BE2C (cell line): Measurements from ENCODE around the gene CBFA2T3.

ENCODE experiments used
- DNase-seq: peaks from one replicate; pipeline ENCODE4 v3.0.0-alpha.2; 2020
- H3K27me3 ChIP-seq: fragments of 250-450 bp; sonication (Bioruptor Pico); 2 replicates; pipeline ENCODE4 v1.5.1; 2020; ENCODE audit warnings: mild to moderate bottlenecking
- H3K36me3 ChIP-seq: fragments of 250-450 bp; sonication (Bioruptor Pico); 2 replicates; pipeline ENCODE4 v1.5.1; 2020; ENCODE audit warnings: mild to moderate bottlenecking
- H3K4me1 ChIP-seq: fragments of 250-450 bp; sonication (Bioruptor Pico); 2 replicates; pipeline ENCODE4 v1.5.1; 2020
- H3K4me3 ChIP-seq: 2 replicates; pipeline ENCODE4 v1.5.1; 2011; ENCODE audit warnings: low read depth, low read length
- H3K9me3 ChIP-seq: fragments of 250-450 bp; sonication (Bioruptor Pico); 2 replicates; pipeline ENCODE4 v1.5.1; 2020
- CTCF ChIP-seq: IDR thresholded peaks from 2 replicates; pipeline ENCODE4 v1.5.1; 2012; ENCODE audit warnings: mild to moderate bottlenecking, low read depth, low read length

CBFA2T3 gene

GRCh38 chr16:88974916-88975215, 2.1 kb downstream of the CBFA2T3 start:
- DNase-seq = no peak
- no peak overlapping the region for H3K4me3 ChIP-seq
- no peaks in the 10 kb centered on the region for H3K9me3 ChIP-seq
- peaks cover 47% of the 10 kb centered on the region for H3K27me3 ChIP-seq
- H3K36me3 ChIP-seq = no peaks in the 10 kb centered on the region
- TF ChIP-seq CTCF = no peak
- no peaks in the 10 kb centered on the region for H3K4me1 ChIP-seq

GRCh38 chr16:88974080-88974915, 2.7 kb downstream of the CBFA2T3 start:
- H3K9me3 ChIP-seq = no peaks in the 10 kb centered on the region
- peaks cover 53% of the 10 kb centered on the region for H3K27me3 ChIP-seq
- H3K4me1 ChIP-seq = no peaks in the 10 kb centered on the region
- no peaks in the 10 kb centered on the region for H3K36me3 ChIP-seq
- H3K4me3 ChIP-seq = no peak overlapping the region
- no peak for DNase-seq
- TF ChIP-seq CTCF = no peak

- Histone ChIP-seq H3K4me3 (no peak overlapping the region), H3K27me3 (peaks cover 55% of the 10 kb centered on the region), H3K36me3 (no peaks in the 10 kb centered on the region), H3K4me1 (no peaks in the 10 kb centered on the region), H3K9me3 (no peaks in the 10 kb centered on the region)
- DNase-seq = no peak
- TF ChIP-seq CTCF = no peak
Observed at GRCh38 chr16:88973415-88974050, 3.5 kb downstream of the CBFA2T3 start.

GRCh38 chr16:88973007-88973410, 4.0 kb downstream of the CBFA2T3 start:
- Histone ChIP-seq H3K4me1 (no peaks in the 10 kb centered on the region), H3K4me3 (no peak overlapping the region), H3K9me3 (no peaks in the 10 kb centered on the region), H3K36me3 (no peaks in the 10 kb centered on the region), H3K27me3 (peaks cover 59% of the 10 kb centered on the region)
- peak; percentile 39 for DNase-seq
- TF ChIP-seq CTCF = no peak

GRCh38 chr16:88972349-88972748, 4.7 kb downstream of the CBFA2T3 start:
- no peaks in the 10 kb centered on the region for H3K9me3 ChIP-seq
- H3K4me3 ChIP-seq = no peak overlapping the region
- H3K4me1 ChIP-seq = no peaks in the 10 kb centered on the region
- no peaks in the 10 kb centered on the region for H3K36me3 ChIP-seq
- peaks cover 59% of the 10 kb centered on the region for H3K27me3 ChIP-seq
- no peak for DNase-seq
- TF ChIP-seq CTCF = no peak

- H3K4me1 ChIP-seq = no peaks in the 10 kb centered on the region
- no peak for TF ChIP-seq CTCF
- no peak for DNase-seq
- H3K36me3 ChIP-seq = no peaks in the 10 kb centered on the region
- H3K9me3 ChIP-seq = no peaks in the 10 kb centered on the region
- H3K27me3 ChIP-seq = peaks cover 61% of the 10 kb centered on the region
- no peak overlapping the region for H3K4me3 ChIP-seq
Observed at GRCh38 chr16:88971371-88972097, 5.5 kb downstream of the CBFA2T3 start.
